Adrenal gland (tissue), 5 donors: ENCODE data around the gene ATP8A2.

Experiments
- CTCF ChIP-seq, 6 experiments: fragments of 450-650 bp in 4 of 6; fragments of 200-600 bp in 2 of 6; sonication (generic) in 1 of 6; IDR thresholded peaks; 1 replicate in 5 of 6; 2 replicates in 1 of 6; pipeline versions ENCODE4 v1.5.1 to v1.8.0; 2016 to 2021; ENCODE audit warnings: antibody characterized with exemption in 6 of 6, mild to moderate bottlenecking in 2 of 6, moderate library complexity in 1 of 6
- POLR2A ChIP-seq, 2 donors: fragments of 450-650 bp; IDR thresholded peaks; one replicate each; pipeline ENCODE4 v1.6.1; 2017; ENCODE audit warnings: antibody characterized with exemption in 2 of 2, mild to moderate bottlenecking in 2 of 2, moderate library complexity in 1 of 2
- donor health status: DM: no; HTN: no; CAD: no.

DNA sequence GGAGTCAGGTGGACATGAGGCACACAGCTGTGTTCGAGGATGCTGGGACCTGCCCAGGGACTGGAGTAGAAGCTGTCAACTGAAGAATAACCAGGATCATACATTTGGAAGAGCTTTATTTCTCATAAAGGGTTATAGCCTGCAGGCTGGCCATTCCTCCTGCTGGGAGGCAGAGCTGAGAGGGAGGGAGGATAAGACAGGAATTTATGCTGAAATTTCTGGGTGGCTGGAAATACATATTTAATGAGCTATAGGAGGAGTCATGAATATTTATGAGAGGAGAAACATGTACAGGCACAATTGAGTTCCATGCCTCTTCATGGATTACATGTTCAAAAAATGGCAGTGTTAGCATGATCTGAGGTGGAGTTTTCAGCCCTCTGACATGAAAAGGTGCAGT lies 528.2 kb downstream of the ATP8A2 start:
- TF ChIP-seq CTCF (IDR thresholded peaks at IDR 0.05): no peak
- no peak for TF ChIP-seq POLR2A (IDR thresholded peaks at IDR 0.05)
